GM20431 (cell line): ENCODE data around the gene DPEP3.

Experiments used
- in situ Hi-C: fragments of 300-500 bp; cut with MseI, MboI; formaldehyde crosslinking; loops from one replicate; pipeline ENCODE4 v1.15.0; 2020; ENCODE audit warnings: low sequenced_read_pairs; ENCODE audit not compliant: unreplicated experiment

DPEP3 gene

GRCh38 chr16:67934306-67935100, 45.8 kb downstream of the DPEP3 start:
- in situ Hi-C loops: no loop called here

GRCh38 chr16:67933805-67934204, 46.5 kb downstream of the DPEP3 start:
- in situ Hi-C loops: no loop called here

- in situ Hi-C loops: no loop called here
Measured at GRCh38 chr16:67932462-67932840, 47.8 kb downstream of the DPEP3 start.

GRCh38 chr16:67931712-67932461, 48.4 kb downstream of the DPEP3 start, which contains the start of gene CTRL:
TSS of gene CTRL (minus strand) at chr16:67931862. CDS start at chr16:67931852, 10 bp downstream.
- in situ Hi-C loops: no loop called here

GRCh38 chr16:67930678-67931211, 49.6 kb downstream of the DPEP3 start:
- in situ Hi-C loops: no loop called here

- in situ Hi-C loops: no loop called here
Measured at GRCh38 chr16:67930191-67930590, 50.1 kb downstream of the DPEP3 start.

GRCh38 chr16:67928561-67929364, 51.5 kb downstream of the DPEP3 start:
- in situ Hi-C loops: no loop called here

GRCh38 chr16:67928147-67928546, 52.2 kb downstream of the DPEP3 start:
- in situ Hi-C loops: no loop called here

GRCh38 chr16:67927131-67927941, 53.0 kb downstream of the DPEP3 start:
- in situ Hi-C loops: no loop called here

GRCh38 chr16:67926181-67926750, 54.0 kb downstream of the DPEP3 start:
- in situ Hi-C loops: no loop called here
